Gastrocnemius medialis (tissue), 4 donors: Measurements from ENCODE around the gene PKHD1.

ENCODE experiments used
- POLR2A ChIP-seq, 2 donors: fragments of 450-650 bp; IDR thresholded peaks; one replicate each; pipeline ENCODE4 v1.6.1; 2017; ENCODE audit warnings: antibody characterized with exemption in 2 of 2, mild to moderate bottlenecking in 2 of 2, moderate library complexity in 2 of 2
- TF ChIP-seq, protein P1 (sequence below), 5 experiments: fragments of 450-650 bp in 3 of 5; fragments of 200-600 bp in 2 of 5; sonication (generic) in 2 of 5; IDR thresholded peaks in 4 of 5; conservative IDR thresholded peaks in 1 of 5; 1 replicate in 4 of 5; 2 replicates in 1 of 5; pipeline ENCODE4 v1.5.1; 2016 to 2019; ENCODE audit warnings: antibody characterized with exemption in 5 of 5, mild to moderate bottlenecking in 3 of 5, moderate library complexity in 3 of 5

DNA sequence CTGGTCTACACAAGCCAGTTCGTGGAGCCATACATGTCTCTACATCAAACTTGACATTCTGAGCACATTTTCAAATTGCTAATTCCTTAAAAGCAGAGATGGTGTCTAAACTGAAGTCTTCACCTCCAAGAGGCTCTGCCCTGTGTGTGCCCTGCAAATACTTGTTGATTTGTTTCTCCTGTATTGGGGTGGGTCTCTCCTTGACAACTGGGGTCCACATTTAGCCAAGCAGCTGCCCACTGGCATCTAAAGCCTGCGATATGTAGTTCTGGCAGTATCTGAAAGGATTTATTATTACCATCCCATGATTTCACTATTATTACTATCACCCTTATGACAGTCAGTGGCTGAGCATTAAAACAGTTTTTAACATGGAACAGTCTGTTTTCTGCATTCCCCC is 45.9 kb upstream of the PKHD1 start:
- TF ChIP-seq, protein P1, sequence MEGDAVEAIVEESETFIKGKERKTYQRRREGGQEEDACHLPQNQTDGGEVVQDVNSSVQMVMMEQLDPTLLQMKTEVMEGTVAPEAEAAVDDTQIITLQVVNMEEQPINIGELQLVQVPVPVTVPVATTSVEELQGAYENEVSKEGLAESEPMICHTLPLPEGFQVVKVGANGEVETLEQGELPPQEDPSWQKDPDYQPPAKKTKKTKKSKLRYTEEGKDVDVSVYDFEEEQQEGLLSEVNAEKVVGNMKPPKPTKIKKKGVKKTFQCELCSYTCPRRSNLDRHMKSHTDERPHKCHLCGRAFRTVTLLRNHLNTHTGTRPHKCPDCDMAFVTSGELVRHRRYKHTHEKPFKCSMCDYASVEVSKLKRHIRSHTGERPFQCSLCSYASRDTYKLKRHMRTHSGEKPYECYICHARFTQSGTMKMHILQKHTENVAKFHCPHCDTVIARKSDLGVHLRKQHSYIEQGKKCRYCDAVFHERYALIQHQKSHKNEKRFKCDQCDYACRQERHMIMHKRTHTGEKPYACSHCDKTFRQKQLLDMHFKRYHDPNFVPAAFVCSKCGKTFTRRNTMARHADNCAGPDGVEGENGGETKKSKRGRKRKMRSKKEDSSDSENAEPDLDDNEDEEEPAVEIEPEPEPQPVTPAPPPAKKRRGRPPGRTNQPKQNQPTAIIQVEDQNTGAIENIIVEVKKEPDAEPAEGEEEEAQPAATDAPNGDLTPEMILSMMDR (IDR thresholded peaks at IDR 0.05 in 4 of 5, conservative IDR thresholded peaks at IDR 0.05 in 1 of 5): no peak
- TF ChIP-seq POLR2A (IDR thresholded peaks at IDR 0.05): no peak
